NCI-H2171 (cell line): ENCODE measurements around the gene LRP1B.
"Not testable (repeated sequence)": the region's sequence is repeated elsewhere in the genome, so short reads cannot be mapped to it uniquely, and the experiment has no call there.

ENCODE experiments used
- DNase-seq: peaks from one replicate; lab custom pipeline; 2025; lab: John Stamatoyannopoulos, UW

Gene LRP1B

DNA sequence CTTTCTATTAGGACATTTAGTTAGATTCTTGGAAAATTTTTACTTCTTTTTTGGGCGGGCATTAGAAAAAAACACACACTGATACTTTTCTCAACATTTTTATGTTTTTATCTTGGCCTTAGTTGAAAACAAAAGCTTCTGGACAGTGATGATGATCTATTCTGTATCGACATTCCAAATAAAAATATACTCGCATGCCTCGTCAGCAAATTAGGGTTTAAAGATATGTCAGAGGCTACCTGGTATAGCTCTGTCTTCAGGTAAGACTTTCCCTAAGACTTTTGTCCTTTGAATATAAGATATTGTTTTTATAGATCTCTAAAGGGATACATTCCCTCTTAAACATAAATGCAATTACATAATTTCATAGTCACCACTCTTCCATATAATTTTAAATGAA, 816.8 kb downstream of the LRP1B start:
- no peak for DNase-seq

DNA sequence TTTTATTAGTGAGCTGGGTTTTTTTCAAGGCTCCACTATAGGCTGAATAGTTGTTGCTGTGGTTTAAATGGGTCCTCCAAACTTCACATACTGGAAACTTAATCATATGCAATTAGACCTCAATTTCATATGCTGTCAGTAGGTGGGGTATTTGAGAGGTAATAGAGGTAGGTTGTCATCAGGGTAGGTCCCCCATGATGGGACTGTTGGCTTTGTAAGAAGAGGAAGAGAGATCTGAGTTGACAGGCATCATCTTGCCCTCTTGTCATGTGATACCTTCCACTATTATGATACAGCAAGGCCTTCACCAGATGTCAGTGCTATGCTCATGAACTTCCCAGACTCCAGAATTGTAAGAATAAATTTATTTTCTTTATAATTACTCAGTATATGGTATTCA, 819.4 kb downstream of the LRP1B start:
- peak; percentile 4 for DNase-seq

DNA sequence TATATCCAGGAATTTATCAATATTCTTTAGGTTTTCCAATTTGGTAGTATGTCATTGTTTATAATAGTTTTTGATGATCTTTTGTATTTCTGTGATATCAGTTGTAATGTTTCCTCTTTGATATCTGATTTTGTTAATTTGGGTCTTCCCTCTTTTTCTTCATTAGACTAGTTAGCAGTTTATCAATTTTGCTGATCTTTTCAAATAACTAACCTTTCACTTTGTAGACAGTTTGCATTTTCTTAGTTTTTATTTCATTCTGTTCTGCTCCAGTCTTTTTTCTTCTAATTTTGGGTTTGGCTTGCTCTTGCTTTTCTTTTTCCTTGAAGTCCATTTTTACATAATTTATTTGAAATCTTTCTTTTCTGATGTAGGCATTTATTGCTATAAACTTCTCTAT, 824.4 kb downstream of the LRP1B start:
- no peak for DNase-seq

DNA sequence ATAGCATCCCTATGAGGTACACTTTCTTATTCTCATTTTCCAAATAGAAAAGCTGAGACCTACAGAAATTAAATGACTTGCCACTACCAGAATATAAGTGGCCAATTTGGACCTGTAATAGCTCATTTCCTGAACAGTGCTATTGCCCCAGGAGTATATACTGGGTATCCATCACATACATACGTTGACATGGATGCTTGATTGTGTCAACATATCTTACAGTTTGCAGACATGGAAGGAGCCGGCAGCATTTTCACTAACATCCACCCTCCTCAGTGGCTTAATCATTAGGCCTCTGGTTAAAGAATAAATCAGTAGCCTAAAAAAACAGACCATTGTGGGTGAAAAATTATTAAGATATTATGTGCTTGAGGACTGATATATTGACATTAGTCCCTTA, 829.3 kb downstream of the LRP1B start:
- no peak for DNase-seq

DNA sequence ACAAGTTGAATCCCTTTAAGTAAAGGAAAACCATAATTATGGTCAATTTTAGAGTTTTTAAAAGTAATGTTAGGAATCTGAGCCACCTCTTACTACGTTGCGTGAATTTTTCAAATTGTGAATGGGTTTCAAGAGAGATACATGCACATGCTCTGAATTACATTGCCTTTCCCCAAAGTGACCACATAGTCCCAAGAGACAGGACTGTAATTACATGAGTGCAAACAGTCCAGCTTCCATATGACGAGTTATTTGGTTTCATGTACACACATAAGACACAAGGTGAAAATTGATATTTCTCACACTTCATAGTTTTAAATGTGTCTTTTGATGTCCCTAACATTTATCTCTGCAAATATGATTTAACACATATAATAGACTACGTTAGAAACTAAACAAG, 850.8 kb downstream of the LRP1B start:
- no peak for DNase-seq

DNA sequence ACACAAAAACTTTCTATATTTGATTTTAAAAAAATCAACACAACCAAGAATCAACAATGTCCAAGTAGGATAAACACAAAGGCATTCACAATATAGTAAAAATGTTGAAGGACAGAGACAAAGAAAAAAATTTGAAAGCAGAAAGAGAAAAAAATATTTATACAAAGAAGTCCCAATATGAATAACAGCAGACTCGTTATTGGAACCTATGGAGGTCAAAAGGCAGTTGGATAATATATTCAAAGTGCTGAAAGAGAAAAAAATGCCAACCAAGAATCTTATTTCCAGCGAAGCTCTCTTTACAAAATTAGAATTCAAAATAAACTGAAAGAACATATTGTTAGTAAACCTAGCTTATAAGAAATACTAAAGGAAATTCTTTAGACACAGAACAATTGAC, 859.5 kb downstream of the LRP1B start:
- no peak for DNase-seq

DNA sequence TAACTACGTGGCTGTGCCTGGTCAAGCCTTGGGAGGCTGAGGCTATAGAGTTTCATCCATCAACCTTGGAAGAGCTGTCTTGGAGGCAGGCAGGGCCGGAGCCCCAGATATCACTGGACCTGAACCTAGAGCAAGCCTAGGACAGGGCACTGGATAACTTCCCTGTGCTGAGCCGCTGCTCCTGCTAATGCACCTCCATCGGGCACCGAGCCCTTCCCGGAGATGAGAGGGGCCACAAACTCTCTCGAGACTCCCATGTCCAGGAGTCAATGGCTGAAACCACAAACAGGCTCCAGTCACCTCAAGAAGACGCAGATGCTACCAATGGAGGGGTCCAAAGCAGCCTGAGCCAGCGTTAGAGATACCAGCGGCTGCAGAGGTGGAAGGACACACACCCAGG, 866.0 kb downstream of the LRP1B start:
- no peak for DNase-seq

DNA sequence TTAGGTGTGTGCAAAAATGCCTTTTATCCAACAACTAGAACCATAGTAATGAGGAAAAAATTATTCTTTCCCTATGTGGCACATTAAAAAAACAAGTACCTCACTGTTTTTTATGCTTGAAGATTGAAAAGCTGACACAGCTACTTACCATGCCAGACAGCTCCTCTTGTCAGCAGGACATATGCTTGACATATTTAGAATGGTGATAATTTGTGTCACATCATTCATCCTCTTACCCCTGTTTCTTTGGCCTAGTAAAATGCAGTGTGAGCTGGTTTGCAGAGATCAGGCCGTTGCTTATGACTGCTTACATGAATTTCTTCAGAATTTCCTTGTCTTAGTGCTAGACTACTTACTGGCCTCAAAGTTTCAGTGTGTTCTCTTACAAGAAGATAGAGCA, 869.9 kb downstream of the LRP1B start:
- DNase-seq, result no peak

DNA sequence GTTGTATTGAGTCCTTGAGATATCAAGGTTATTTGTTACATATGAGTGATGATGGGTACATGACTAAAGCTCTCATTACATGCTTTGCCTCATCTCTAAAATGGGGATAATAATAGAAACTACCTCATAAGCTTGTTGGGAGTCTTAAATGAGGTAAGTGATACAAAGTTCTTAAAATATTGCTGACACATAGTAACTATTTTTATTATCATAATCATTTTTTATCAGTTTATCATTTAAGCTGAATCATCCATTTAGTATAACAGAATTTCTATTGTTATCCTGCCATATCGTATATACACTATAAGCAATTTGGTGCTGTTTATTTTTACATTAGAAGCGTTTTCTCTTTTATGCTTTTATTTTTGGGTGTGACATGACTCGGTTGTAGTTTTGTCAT, 871.1 kb downstream of the LRP1B start:
- no peak for DNase-seq

DNA sequence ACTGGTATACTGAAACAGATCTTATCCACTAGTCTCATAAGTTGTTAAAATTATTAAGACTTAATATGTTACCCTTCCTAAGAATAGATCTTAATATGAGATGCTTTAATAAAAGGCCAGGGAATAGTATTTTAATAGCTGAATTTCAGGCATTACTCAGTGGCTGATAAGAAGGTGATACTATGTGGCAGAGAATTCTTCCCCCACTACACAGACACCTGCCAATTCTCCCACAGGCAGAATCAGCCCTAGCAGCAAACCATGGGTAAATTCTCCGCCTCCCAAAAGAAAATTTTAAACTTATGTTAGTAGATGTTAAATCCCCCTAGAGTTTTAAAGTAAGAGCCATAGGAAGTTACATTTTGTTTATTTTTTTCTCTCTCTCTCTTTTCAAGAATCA, 888.8 kb downstream of the LRP1B start:
- DNase-seq, result no peak

DNA sequence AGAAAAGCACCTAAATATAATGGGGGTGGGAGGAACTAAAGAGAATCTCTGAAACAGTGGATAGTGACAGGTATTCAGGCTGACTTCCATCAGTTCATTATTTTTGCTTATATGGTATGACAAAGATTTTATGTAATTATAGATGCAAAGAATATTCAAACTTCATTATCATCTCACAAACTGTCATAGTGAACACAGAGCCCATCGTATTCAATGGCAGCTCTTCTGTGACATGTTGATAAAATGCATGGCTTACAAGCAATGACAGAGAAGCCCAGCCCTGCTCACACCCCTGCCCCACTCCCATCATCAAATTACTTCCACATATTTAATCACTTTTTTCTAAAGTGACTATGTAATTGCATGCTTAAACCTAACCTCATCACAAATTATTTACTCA, 904.3 kb downstream of the LRP1B start:
- no peak for DNase-seq

DNA sequence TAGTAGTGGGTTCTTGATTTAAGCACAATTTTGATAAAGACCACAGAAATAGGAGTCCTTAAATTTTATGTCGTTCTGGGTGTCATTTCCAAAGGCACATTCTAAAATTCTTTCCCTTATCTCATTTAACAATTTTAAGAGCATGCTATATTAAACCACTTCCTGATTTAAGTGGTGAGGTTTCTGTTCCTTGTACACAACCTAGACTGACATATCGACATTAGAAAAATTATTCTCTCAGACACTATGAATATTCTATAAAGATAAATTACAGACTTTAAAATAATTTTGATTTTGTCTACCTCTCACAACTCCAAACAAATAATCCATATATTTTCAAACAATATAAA, 923.8 kb downstream of the LRP1B start:
- no peak for DNase-seq

DNA sequence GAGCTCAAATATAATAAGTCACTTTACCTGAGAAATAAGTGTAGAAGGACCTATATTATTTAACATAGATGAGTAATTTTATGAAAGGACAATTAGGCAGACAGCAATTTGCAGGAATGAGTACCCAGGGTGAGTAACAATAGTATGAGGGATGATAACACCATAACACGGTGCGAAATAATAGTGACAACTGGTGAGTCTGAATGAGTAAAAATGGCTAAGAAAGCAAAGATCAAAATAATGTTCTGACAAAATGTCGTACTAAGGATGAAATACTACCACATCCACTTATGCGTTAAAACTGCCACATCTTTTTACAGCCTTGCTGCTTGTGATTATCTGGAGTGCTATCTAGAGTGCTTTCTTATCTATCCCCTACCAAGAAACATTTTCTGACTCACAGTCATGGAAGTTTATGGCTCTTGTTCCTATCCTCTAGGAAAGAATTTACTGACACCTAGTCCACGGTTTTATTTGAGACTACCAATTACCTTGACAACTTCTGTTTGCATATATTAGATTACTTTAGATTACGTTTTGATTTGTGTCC, 929.7 kb downstream of the LRP1B start:
- no peak for DNase-seq

DNA sequence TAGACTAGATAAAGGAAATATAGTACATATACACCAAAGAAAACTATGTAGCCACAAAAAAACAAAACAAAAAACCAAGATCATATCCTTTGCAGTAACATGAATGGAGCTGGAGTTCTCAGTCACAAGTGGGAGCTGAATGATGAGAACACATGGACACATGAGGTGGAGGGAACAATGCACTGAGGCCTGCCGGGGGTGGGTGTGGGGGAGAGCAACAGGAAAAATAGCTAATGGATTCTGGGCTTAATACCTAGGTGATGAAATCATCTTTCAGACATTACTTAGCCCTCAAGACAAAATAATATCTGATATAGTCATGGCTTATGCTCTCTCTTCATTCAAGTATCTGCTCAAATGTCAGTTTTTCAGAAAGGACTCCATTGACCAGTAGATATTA, 930.6 kb downstream of the LRP1B start:
- no peak for DNase-seq

DNA sequence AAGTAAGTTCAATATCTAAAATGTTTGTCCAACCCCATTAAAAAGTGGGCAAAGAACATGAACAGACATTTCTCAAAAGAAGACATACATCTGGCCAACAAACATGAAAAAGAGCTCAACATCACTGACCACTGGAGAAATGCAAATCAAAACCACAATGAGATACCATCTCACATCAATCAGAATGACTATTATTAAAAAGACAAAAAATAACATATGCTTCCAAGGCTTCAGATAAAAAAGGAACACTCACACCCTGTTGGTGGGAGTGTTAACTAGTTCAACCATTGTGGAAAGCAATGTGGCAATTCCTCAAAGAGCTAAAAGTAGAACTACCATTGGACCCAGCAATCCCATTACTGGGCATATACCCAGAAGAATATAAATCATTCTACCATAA, 931.1 kb downstream of the LRP1B start:
- no peak for DNase-seq

DNA sequence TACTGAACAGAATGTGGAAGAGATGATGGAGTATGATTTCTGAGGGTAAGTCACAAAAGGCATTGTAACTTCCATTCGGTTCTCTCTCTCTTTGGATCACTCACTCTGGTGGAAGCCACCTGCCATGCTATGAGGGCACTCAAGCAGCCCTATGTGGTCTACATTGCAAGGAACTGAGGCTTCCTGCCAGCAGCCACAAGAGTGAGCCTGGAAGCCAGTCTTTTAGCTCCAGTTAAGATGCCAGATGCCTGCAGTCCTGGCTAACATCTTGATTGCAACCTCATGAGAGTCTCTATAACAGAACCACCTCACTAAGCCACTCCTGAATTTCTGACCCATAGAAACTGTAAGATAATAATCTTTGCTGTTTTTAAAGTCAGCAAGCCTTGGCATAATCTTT, 935.7 kb downstream of the LRP1B start:
- no peak for DNase-seq

DNA sequence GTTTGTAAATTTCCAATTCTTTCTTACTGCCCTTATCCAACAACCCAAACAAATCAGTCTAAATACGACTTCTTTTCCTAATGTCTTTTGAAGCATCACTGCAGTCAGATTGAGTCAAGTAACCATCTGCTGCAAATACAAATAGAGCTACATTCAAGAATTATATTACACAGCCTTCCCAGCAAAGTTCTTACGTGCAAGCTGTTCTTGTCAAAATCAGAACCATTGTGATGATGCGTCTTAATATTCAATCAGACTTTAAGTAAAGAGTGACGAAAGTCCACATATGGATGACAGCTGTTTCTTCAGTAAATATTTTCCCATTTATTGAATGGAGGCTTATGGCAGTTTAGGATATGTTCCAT, 943.8 kb downstream of the LRP1B start:
- DNase-seq, result peak; percentile 78

DNA sequence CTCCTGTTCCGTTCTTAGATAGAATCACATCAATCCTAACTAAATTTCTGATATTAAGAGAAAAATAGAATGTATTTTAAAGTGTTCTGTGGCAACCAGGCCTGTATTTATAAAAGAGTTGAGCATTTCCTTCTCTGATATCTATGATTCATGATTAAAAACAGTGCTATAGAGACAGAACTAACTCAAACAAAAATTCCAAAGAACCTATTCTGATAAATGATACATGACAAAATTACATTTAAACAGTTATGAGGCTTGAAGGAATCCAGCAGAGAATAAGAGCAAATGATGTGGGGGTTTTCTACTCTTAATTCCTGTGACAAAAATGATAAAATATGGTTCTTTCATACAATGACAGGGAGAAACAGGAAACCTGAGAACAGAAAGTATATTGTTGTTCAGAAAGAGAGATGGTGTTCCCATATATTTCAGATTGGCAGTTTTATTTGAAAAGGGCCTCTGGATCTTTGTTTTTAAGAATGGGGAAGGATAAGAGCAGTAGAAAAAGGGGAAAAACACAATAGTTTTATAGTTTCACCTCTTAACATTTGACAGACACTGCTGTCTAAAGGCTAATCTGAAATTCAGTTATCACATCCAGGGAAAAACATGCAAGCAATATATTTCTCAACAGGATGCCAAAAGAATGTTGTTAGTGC, 944.3 kb downstream of the LRP1B start:
- DNase-seq, result no peak

DNA sequence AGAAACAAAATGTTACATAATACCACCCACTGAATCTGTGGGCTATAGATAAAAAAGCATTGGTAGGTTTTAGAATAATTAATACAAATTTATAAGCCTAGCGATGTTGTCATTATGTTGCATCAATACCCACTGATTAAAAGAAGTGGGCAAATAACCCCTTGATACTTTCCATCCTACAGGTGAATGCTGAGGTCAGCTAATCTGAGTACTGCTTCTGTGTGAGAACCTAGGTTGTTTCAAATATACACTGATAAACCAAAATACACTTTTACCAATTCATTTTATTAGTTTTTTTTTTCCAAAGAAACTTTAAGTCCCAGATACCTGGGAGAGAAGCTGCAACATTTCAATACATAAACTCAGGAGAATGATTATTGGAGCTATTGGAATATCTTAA, 948.6 kb downstream of the LRP1B start:
- no peak for DNase-seq

DNA sequence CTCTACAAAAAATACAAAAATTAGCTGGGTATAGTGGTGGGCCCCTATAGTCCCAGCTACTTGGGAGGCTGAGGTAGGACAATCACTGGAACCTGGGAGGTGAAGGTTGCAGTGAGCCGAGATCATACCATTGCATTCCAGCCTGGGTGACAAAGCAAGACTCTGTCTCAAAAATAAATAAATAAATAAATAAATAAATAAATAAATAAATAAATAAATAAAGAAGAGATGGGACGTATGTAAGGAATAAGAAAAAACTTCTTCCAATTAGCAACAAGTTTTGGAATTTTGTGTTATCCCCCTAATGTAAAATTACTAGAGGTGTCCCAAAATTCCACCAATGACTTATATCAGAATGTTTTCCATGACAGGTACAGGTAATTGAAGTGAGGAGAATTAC, 961.7 kb downstream of the LRP1B start:
- not testable (repeated sequence) for DNase-seq

DNA sequence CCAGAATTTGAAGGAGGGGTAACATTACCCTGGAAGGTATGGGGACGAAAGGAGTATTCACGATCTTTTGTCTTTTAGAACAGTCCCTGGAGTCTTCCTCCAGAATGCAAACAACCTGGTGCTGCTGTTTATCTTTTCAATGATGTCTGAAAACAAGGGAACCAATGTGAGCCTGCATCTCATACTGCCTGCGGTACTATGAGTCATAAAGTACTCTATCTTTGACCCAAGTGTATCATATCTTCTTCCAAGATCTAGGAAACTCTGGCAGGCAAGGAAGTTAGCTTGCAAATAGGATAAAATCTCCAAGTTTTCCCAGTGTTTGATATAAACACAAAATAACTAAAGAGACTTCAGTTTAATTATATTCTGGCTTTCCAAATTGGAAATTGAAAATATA, 968.5 kb downstream of the LRP1B start:
- no peak for DNase-seq

DNA sequence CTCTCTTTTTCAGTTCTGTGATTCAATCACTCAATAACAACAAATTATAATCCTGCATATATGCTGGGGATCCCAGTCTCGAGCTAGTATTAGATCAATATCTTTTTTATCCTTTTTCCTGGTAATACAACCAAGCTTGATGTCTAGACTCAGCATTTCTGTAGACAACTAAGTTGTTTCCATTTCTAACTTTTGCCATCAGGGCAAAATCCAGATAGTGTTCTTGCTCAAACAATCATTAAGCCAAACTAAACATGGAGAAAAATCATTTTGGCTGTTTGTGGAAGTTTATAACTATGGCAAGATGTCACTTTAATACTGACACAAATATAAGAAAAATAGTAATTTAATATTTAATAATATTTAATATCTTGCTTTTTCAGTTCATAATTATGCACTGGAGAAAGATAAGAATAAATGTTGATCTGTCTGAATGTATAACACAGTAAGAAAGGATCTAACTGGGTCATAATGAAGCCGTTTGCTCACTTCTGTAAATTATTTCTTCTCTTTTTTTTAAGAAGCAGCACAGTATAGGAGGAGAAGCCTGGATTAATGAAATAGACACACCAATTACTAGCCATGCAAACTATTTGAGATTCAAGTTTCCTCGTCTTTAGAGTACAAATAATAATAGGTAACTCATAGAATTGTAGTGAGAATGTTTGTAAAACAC, 979.1 kb downstream of the LRP1B start:
- no peak for DNase-seq

DNA sequence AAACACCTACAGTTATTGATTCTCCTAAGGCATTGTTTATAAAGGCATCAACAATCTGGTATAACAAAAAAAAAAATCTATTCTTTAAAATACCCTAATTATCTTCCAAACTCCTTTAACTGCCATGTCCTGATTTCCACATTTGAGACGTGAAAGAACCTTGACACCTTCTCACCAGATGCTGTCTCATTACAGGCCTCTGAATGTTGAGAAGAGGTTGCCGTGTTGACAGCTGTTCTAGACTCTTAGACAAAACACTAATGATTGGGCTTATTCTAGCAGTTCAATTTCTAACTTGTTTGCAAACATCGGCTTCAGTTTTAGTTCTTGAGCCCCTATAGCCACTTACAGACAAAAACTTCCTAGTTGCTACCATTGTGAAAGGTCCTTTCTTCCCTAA, 988.8 kb downstream of the LRP1B start:
- DNase-seq, result peak; percentile 4

DNA sequence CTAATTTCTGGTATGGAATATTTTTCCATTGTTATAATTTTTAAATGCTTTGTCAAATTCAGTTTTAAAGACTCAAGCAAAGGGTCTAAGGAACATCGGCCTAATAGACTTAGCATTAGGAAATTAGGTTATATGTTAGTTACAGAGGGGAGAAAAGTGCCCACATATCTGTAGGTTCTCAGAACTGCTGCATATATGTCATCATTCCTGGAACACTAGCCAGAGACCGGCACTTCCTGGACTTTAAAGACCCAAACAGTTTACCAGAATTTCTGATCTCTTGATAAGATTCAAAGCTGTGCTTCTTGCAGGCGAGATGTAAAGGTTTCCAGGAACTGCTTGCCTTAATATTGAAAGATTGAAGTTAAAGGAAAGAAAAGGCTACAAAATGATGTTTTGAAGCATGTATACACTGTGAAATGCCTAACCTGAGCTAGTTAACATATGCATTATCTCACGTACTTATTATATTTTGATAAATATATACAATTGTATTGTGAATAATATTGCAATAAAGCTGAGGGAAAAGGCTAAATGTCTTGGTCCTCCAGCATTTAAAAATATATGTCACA, 993.6 kb downstream of the LRP1B start:
- no peak for DNase-seq
